Measurements from ENCODE around the gene INVS. TPM values are rescaled to one million over a fixed set of nuclear protein-coding genes. Genes with fewer than 3 reads are reported as not detected.

The INVS gene
- total and polyA plus RNA-seq, 3 donors from 2014 or later, result 13.3 to 37.1 (median 31.7) TPM

DNA sequence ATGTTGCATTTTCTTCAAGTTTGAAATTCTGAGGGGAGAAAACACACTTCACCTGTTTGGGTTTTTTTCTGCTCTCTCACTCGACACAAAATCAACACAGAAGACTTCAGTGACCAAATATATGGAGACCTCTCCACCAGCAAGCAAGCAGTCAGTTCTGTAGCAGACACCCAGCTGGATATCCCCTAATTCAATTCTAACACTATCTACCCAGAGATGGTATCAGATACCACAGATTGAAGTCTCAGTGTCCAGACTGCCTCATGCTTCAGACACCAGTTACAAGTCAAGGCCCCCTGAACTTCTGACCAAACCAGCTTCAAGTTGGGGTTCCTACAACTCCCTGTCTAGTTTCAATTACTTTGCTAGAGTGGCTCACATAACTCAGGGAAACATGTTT is 97.8 kb downstream of the INVS start:
- Histone ChIP-seq H3K27ac (no peak overlapping the region), H3K4me3 (no peak overlapping the region), H3K9me3 (no peaks in the 10 kb centered on the region), H3K27me3 (no peaks in the 10 kb centered on the region), H3K4me1 (no peaks in the 10 kb centered on the region), H3K36me3 (ENCODE audit: low read depth, missing control alignments) (no peaks in the 10 kb centered on the region)
- intact Hi-C loops (cut with DNase I; ENCODE audit: low total_unique reads), result no loop called here
- TF ChIP-seq POLR2A (IDR thresholded peaks at IDR 0.05), result no peak
- no peak for TF ChIP-seq CTCF (IDR thresholded peaks at IDR 0.05)
- no peak for DNase-seq
- 61 to 69% methylated on average over 1 of the region's 1 CpG for WGBS, 2 donors

DNA sequence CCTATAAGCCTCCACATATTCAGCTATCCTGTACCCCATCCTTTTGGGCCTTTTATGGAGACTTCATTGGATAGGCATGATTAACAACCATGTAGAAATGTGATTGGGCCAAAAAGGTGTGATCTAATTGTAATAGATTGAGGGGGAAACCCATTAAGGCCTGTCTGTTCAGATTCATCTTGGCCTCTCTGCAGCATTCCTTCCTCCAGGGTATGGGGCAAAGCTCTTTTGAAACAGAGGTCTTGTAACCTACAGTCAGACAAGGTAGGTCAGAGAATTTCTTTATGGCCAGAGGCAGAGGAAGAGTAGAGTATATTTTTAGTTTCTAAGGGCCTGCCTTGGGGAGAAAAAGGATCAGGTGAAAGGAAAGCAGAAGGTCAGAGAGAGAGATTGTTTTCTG is 98.5 kb downstream of the INVS start:
- no peak for DNase-seq

GRCh38 chr9:100202806-100203205 is 103.8 kb downstream of the INVS start:
- DNase-seq, result no peak
- Histone ChIP-seq H3K4me1 (no peaks in the 10 kb centered on the region), H3K27ac (no peak overlapping the region), H3K27me3 (no peaks in the 10 kb centered on the region), H3K36me3 (ENCODE audit: low read depth, missing control alignments) (no peaks in the 10 kb centered on the region), H3K9me3 (no peaks in the 10 kb centered on the region), H3K4me3 (no peak overlapping the region)
- intact Hi-C loops (cut with DNase I; ENCODE audit: low total_unique reads), result no loop called here
- TF ChIP-seq CTCF (IDR thresholded peaks at IDR 0.05), result no peak
- no peak for TF ChIP-seq POLR2A (IDR thresholded peaks at IDR 0.05)

More for the DNA sequence above, 98.5 kb downstream of the INVS start:
- no peak overlapping the region for H3K27ac ChIP-seq
- H3K36me3 ChIP-seq (ENCODE audit: low read depth, missing control alignments), result no peaks in the 10 kb centered on the region
- TF ChIP-seq CTCF (IDR thresholded peaks at IDR 0.05), result no peak
- TF ChIP-seq POLR2A (IDR thresholded peaks at IDR 0.05), result no peak
- no peak overlapping the region for H3K4me3 ChIP-seq
- H3K27me3 ChIP-seq, result no peaks in the 10 kb centered on the region
- no peaks in the 10 kb centered on the region for H3K9me3 ChIP-seq
- H3K4me1 ChIP-seq, result no peaks in the 10 kb centered on the region
- intact Hi-C loops (cut with DNase I; ENCODE audit: low total_unique reads), result no loop called here

DNA sequence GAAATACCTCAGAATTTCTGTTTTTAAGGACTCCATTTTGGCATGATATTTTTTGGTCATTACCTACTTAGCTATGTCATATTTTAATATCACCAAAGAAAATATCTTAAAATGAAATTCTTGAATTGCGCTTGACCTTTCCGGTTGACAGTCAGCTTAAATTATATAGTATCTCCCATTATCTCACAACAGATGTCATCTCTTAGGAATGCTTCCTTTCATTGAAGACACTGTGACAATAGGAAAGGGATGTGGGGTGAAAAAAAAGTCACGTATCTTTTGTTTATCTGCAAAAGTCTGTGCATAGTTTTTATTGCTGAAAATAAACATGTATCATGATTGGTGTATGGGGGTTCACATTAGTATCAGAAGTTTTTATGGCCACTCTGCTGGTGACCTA is 105.8 kb downstream of the INVS start:
- Histone ChIP-seq H3K9me3 (no peaks in the 10 kb centered on the region), H3K36me3 (ENCODE audit: low read depth, missing control alignments) (no peaks in the 10 kb centered on the region), H3K27me3 (no peaks in the 10 kb centered on the region), H3K27ac (no peak overlapping the region), H3K4me3 (no peak overlapping the region), H3K4me1 (no peaks in the 10 kb centered on the region)
- no peak for DNase-seq
- intact Hi-C loops (cut with DNase I; ENCODE audit: low total_unique reads), result no loop called here
- WGBS, 2 donors, result 86 to 87% methylated on average over 3 of the region's 3 CpGs
- TF ChIP-seq CTCF (IDR thresholded peaks at IDR 0.05) (no peak), POLR2A (IDR thresholded peaks at IDR 0.05) (no peak)

- H3K4me3 ChIP-seq, result no peak overlapping the region
- H3K27me3 ChIP-seq, result no peaks in the 10 kb centered on the region
- H3K9me3 ChIP-seq, result no peaks in the 10 kb centered on the region
- H3K27ac ChIP-seq, result no peak overlapping the region
- TF ChIP-seq CTCF (IDR thresholded peaks at IDR 0.05) (no peak), POLR2A (IDR thresholded peaks at IDR 0.05) (no peak)
- whole genome bisulfite sequencing, 2 donors, result 82 to 83% methylated on average over 3 of the region's 3 CpGs
- intact Hi-C loops (cut with DNase I; ENCODE audit: low total_unique reads), result no loop called here
- DNase-seq, result no peak
- no peaks in the 10 kb centered on the region for H3K4me1 ChIP-seq
- H3K36me3 ChIP-seq (ENCODE audit: low read depth, missing control alignments), result no peaks in the 10 kb centered on the region
Measured at GRCh38 chr9:100206899-100207298, 107.9 kb downstream of the INVS start.

Data from testis (tissue), 3 donors.